ENCODE data around the gene REC8.

- TF ChIP-seq CTCF (IDR thresholded peaks at IDR 0.05) = no peak
- TF ChIP-seq EZH2phosphoT487 (IDR thresholded peaks at IDR 0.05) = no peak
Observed at GRCh38 chr14:24145219-24145618, 26.7 kb upstream of the REC8 start.

All from neural progenitor cell (in vitro differentiated cells).